GM23338 (cell line): ENCODE results near the gene ABCA6. TPM values are rescaled to one million over a fixed set of nuclear protein-coding genes. Genes with fewer than 3 reads are reported as not detected.

ENCODE experiments used
- ATAC-seq: fragments of 200-7000 bp; cut with Tn5 transposase; 3 replicates; pipeline ENCODE4 v1.9.1; 2020
- DNase-seq: peaks from one replicate; pipeline ENCODE4 v3.0.0-alpha.2; 2015; ENCODE audit warnings: low spot score
- H2AFZ ChIP-seq: fragments of 200-600 bp; sonication (generic); 2 replicates; pipeline ENCODE4 v1.8.0; 2016; ENCODE audit warnings: antibody characterized with exemption, mild to moderate bottlenecking, moderate library complexity
- H3F3A ChIP-seq: fragments of 200-600 bp; sonication (generic); replicated peaks from 2 replicates; pipeline ENCODE4 v1.8.0; 2017; ENCODE audit warnings: antibody characterized with exemption, mixed run types, low read depth
- H3K27ac ChIP-seq: fragments of 200-600 bp; sonication (generic); 2 replicates; pipeline ENCODE4 v1.6.1; 2016; ENCODE audit warnings: low read depth
- H3K27me3 ChIP-seq: fragments of 200-600 bp; sonication (generic); 2 replicates; pipeline ENCODE4 v1.8.0; 2016; ENCODE audit warnings: mild to moderate bottlenecking, mixed run types, moderate library complexity; ENCODE audit not compliant: insufficient read depth
- H3K36me3 ChIP-seq: fragments of 200-600 bp; sonication (generic); 2 replicates; pipeline ENCODE4 v1.8.0; 2016; ENCODE audit warnings: mild to moderate bottlenecking; ENCODE audit not compliant: insufficient read depth
- H3K4me1 ChIP-seq: fragments of 200-600 bp; sonication (generic); 2 replicates; pipeline ENCODE4 v1.8.0; 2016; ENCODE audit warnings: mild to moderate bottlenecking, moderate library complexity; ENCODE audit not compliant: insufficient read depth
- H3K4me2 ChIP-seq: fragments of 200-600 bp; sonication (generic); 2 replicates; pipeline ENCODE4 v1.7.1; 2017; ENCODE audit warnings: mixed run types
- H3K4me3 ChIP-seq: fragments of 200-600 bp; sonication (generic); 2 replicates; pipeline ENCODE4 v1.6.1; 2016; ENCODE audit warnings: mixed run types
- H3K79me2 ChIP-seq: fragments of 200-600 bp; sonication (generic); replicated peaks from 2 replicates; pipeline ENCODE4 v1.8.0; 2017; ENCODE audit warnings: mild to moderate bottlenecking; ENCODE audit not compliant: insufficient read depth
- H3K9me2 ChIP-seq: fragments of 200-600 bp; sonication (generic); 2 replicates; pipeline ENCODE4 v1.8.0; 2017; ENCODE audit not compliant: insufficient read depth
- H4K20me1 ChIP-seq: fragments of 200-600 bp; sonication (generic); replicated peaks from 2 replicates; pipeline ENCODE4 v1.8.0; 2017; ENCODE audit warnings: mild to moderate bottlenecking; ENCODE audit not compliant: insufficient read depth
- H3K27ac Mint-ChIP-seq: 2 replicates; pipeline ENCODE4 v1.8.0; 2020; ENCODE audit warnings: inconsistent platforms, mild to moderate bottlenecking, moderate library complexity, mixed read lengths
- H3K27me3 Mint-ChIP-seq: 3 replicates; pipeline ENCODE4 v1.8.0; 2022; ENCODE audit warnings: low read depth, mild to moderate bottlenecking, moderate library complexity, mixed read lengths, inconsistent platforms; ENCODE audit not compliant: insufficient read depth, poor library complexity
- H3K36me3 Mint-ChIP-seq: 3 replicates; pipeline ENCODE4 v1.8.0; 2021; ENCODE audit warnings: low read depth, mild to moderate bottlenecking, inconsistent platforms, moderate library complexity, mixed read lengths
- H3K4me1 Mint-ChIP-seq: 3 replicates; pipeline ENCODE4 v1.8.0; 2020; ENCODE audit warnings: mild to moderate bottlenecking, inconsistent platforms, mixed read lengths
- H3K4me3 Mint-ChIP-seq: 3 replicates; pipeline ENCODE4 v1.8.0; 2021; ENCODE audit warnings: moderate library complexity, mild to moderate bottlenecking, inconsistent platforms, mixed read lengths
- H3K9me3 Mint-ChIP-seq: 3 replicates; pipeline ENCODE4 v1.8.0; 2020; ENCODE audit warnings: moderate library complexity, mild to moderate bottlenecking, inconsistent platforms, mixed read lengths
- CREB1 ChIP-seq: fragments of 250-450 bp; sonication (Bioruptor Pico); IDR thresholded peaks from 2 replicates; pipeline ENCODE4 v1.5.0; 2020; ENCODE audit warnings: low read depth, mild to moderate bottlenecking, moderate library complexity
- CTCF ChIP-seq, 2 experiments: fragments of 200-600 bp in 1 of 2; sonication (generic) in 1 of 2; conservative IDR thresholded peaks; 2 replicates each; pipeline versions ENCODE4 v1.5.1 to v1.6.1; 2016 to 2017; ENCODE audit warnings: antibody characterized with exemption in 2 of 2, low read depth in 2 of 2, mild to moderate bottlenecking in 2 of 2, moderate library complexity in 1 of 2
- EZH2 ChIP-seq: fragments of 200-600 bp; sonication (generic); IDR thresholded peaks from one replicate; pipeline ENCODE4 v1.8.0; 2017; ENCODE audit warnings: antibody characterized with exemption, mild to moderate bottlenecking, low read depth; ENCODE audit not compliant: unreplicated experiment
- EZH2phosphoT487 ChIP-seq: fragments of 200-600 bp; sonication (generic); IDR thresholded peaks from one replicate; pipeline ENCODE4 v1.8.1; 2018; ENCODE audit warnings: antibody characterized with exemption; ENCODE audit not compliant: unreplicated experiment
- JUNB ChIP-seq: IDR thresholded peaks from one replicate; pipeline ENCODE4 v1.6.1; 2016; ENCODE audit warnings: antibody characterized with exemption; ENCODE audit not compliant: unreplicated experiment
- NANOG ChIP-seq: IDR thresholded peaks from 2 replicates; pipeline ENCODE4 v1.6.1; 2016; ENCODE audit warnings: antibody characterized with exemption, borderline replicate concordance
- POLR2AphosphoS5 ChIP-seq: IDR thresholded peaks from 2 replicates; pipeline ENCODE4 v1.6.1; 2016; ENCODE audit warnings: antibody characterized with exemption, low read depth
- REST ChIP-seq: IDR thresholded peaks from one replicate; pipeline ENCODE4 v1.6.1; 2018; ENCODE audit warnings: antibody characterized with exemption; ENCODE audit not compliant: unreplicated experiment
- STAT1 ChIP-seq: IDR thresholded peaks from one replicate; pipeline ENCODE4 v1.6.1; 2016; ENCODE audit warnings: antibody characterized with exemption; ENCODE audit not compliant: unreplicated experiment
- ZNF114 ChIP-seq: fragments of 250-450 bp; sonication (Bioruptor Pico); IDR thresholded peaks from 2 replicates; pipeline ENCODE4 v1.5.0; 2020; ENCODE audit warnings: mild to moderate bottlenecking, moderate library complexity
- ZNF331 ChIP-seq: fragments of 250-450 bp; sonication (Bioruptor Pico); IDR thresholded peaks from 2 replicates; pipeline ENCODE4 v1.5.0; 2020; ENCODE audit warnings: low read depth, mild to moderate bottlenecking, moderate library complexity
- polyA plus RNA-seq: library from polyadenylated mRNA; unstranded; fragments of >200 nt; fragmentation: Nextera tagmentation; extraction: Ambion mirVana; gene quantifications from 2 replicates; pipeline ENCODE4 v1.2.1, GENCODE V29; 2016
- total RNA-seq: library from RNA; depleted of rRNA; stranded (reverse); fragments of >200 nt; shearing (Covaris generic); gene quantifications from 2 replicates; pipeline ENCODE4 v1.2.3, GENCODE V29; 2014
- TF ChIP-seq, protein P1 (sequence below): IDR thresholded peaks from 2 replicates; pipeline ENCODE4 v1.6.1; 2016; ENCODE audit warnings: antibody characterized with exemption
- TF ChIP-seq, protein P2 (sequence below): fragments of 250-450 bp; sonication (Bioruptor Pico); IDR thresholded peaks from 2 replicates; pipeline ENCODE4 v1.5.0; 2020; ENCODE audit warnings: mild to moderate bottlenecking, moderate library complexity

Gene ABCA6
- total and polyA plus RNA-seq, 2 experiments from 2014 or later: not detected

DNA sequence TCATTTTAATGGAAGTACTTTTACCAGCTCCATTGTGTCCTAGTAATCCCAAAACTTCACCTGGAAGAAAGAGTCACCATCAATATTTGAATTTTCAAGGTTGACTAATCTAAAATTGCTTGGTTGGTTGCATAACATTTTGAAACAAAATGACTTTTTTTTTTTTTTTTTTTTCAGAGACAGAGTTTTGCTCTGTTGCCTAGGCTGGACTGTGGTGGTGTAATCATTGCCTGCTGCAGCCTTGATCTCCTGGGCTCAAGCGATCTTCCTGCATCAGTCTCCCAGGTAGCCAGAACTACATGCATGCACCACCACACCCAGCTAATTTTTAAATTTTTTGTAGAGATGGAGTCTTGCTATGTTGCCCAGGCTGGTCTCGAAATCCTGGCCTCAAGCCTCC lies 12.6 kb upstream of the ABCA6 start (continued):
- TF ChIP-seq, protein P1, sequence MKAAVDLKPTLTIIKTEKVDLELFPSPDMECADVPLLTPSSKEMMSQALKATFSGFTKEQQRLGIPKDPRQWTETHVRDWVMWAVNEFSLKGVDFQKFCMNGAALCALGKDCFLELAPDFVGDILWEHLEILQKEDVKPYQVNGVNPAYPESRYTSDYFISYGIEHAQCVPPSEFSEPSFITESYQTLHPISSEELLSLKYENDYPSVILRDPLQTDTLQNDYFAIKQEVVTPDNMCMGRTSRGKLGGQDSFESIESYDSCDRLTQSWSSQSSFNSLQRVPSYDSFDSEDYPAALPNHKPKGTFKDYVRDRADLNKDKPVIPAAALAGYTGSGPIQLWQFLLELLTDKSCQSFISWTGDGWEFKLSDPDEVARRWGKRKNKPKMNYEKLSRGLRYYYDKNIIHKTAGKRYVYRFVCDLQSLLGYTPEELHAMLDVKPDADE: no peak
- TF ChIP-seq NANOG: no peak
- no peak for TF ChIP-seq POLR2AphosphoS5
- TF ChIP-seq ZNF114 (CRISPR knock-in tag): no peak

DNA sequence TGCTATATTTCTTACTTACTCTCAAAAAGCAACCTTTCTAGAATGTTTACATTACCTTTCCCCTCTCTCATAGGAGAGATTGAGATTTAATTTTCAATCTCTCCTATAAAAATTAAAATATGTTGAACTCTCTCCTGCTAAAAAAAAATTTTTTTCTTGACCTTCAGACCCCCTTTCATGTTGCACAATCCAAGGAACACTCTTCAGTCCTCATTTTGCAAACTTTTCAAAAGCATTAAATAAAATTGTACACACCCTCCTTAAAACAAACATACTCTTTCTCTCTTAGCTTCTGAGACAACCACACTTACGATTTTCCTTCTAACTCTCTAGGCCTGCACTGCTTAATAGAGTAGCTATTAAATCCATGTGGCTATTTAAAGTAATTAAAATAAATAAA lies 8.6 kb upstream of the ABCA6 start:
- Histone ChIP-seq H4K20me1 (no peaks in the 10 kb centered on the region), H3K4me3 (no peak overlapping the region), H3K79me2 (no peaks in the 10 kb centered on the region), H3K4me1 (no peaks in the 10 kb centered on the region), H3F3A (no peaks in the 10 kb centered on the region), H3K36me3 (no peaks in the 10 kb centered on the region), H3K27ac (no peak overlapping the region), H3K27me3 (no peaks in the 10 kb centered on the region), H3K9me2 (no peaks in the 10 kb centered on the region), H3K4me2 (no peak overlapping the region), H2AFZ (no peak overlapping the region)
- Mint-ChIP-seq H3K27ac (no peak overlapping the region), H3K9me3 (no peaks in the 10 kb centered on the region), H3K4me1 (peaks cover 5% of the 10 kb centered on the region; the same call in 2 of the 3 replicates), H3K27me3 (no peaks in the 10 kb centered on the region), H3K36me3 (no peaks in the 10 kb centered on the region), H3K4me3 (no peak overlapping the region)
- no peak for DNase-seq
- ATAC-seq: no peak
- no peak for TF ChIP-seq EZH2phosphoT487
- TF ChIP-seq STAT1: no peak
- no peak for TF ChIP-seq CREB1 (CRISPR knock-in tag)
- TF ChIP-seq CTCF (conservative IDR thresholded peaks at IDR 0.05; ENCODE audit: low read depth in 2 of 2): no peak
- no peak for TF ChIP-seq ZNF114 (CRISPR knock-in tag)
- TF ChIP-seq NANOG: no peak
- TF ChIP-seq ZNF331 (CRISPR knock-in tag): no peak
- TF ChIP-seq, protein P2, sequence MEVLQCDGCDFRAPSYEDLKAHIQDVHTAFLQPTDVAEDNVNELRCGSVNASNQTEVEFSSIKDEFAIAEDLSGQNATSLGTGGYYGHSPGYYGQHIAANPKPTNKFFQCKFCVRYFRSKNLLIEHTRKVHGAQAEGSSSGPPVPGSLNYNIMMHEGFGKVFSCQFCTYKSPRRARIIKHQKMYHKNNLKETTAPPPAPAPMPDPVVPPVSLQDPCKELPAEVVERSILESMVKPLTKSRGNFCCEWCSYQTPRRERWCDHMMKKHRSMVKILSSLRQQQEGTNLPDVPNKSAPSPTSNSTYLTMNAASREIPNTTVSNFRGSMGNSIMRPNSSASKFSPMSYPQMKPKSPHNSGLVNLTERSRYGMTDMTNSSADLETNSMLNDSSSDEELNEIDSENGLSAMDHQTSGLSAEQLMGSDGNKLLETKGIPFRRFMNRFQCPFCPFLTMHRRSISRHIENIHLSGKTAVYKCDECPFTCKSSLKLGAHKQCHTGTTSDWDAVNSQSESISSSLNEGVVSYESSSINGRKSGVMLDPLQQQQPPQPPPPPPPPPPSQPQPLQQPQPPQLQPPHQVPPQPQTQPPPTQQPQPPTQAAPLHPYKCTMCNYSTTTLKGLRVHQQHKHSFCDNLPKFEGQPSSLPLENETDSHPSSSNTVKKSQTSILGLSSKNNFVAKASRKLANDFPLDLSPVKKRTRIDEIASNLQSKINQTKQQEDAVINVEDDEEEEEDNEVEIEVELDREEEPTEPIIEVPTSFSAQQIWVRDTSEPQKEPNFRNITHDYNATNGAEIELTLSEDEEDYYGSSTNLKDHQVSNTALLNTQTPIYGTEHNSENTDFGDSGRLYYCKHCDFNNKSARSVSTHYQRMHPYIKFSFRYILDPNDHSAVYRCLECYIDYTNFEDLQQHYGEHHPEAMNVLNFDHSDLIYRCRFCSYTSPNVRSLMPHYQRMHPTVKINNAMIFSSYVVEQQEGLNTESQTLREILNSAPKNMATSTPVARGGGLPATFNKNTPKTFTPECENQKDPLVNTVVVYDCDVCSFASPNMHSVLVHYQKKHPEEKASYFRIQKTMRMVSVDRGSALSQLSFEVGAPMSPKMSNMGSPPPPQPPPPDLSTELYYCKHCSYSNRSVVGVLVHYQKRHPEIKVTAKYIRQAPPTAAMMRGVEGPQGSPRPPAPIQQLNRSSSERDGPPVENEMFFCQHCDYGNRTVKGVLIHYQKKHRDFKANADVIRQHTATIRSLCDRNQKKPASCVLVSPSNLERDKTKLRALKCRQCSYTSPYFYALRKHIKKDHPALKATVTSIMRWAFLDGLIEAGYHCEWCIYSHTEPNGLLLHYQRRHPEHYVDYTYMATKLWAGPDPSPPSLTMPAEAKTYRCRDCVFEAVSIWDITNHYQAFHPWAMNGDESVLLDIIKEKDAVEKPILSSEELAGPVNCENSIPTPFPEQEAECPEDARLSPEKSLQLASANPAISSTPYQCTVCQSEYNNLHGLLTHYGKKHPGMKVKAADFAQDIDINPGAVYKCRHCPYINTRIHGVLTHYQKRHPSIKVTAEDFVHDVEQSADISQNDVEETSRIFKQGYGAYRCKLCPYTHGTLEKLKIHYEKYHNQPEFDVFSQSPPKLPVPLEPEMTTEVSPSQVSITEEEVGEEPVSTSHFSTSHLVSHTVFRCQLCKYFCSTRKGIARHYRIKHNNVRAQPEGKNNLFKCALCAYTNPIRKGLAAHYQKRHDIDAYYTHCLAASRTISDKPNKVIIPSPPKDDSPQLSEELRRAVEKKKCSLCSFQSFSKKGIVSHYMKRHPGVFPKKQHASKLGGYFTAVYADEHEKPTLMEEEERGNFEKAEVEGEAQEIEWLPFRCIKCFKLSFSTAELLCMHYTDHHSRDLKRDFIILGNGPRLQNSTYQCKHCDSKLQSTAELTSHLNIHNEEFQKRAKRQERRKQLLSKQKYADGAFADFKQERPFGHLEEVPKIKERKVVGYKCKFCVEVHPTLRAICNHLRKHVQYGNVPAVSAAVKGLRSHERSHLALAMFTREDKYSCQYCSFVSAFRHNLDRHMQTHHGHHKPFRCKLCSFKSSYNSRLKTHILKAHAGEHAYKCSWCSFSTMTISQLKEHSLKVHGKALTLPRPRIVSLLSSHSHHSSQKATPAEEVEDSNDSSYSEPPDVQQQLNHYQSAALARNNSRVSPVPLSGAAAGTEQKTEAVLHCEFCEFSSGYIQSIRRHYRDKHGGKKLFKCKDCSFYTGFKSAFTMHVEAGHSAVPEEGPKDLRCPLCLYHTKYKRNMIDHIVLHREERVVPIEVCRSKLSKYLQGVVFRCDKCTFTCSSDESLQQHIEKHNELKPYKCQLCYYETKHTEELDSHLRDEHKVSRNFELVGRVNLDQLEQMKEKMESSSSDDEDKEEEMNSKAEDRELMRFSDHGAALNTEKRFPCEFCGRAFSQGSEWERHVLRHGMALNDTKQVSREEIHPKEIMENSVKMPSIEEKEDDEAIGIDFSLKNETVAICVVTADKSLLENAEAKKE (CRISPR knock-in tag): no peak
- no peak for TF ChIP-seq EZH2
- TF ChIP-seq POLR2AphosphoS5: no peak
- TF ChIP-seq JUNB: no peak
- TF ChIP-seq REST: no peak
